NCI-H1930 (cell line): Measurements from ENCODE around the gene PLCB1.
"Not testable (repeated sequence)": the region's sequence is repeated elsewhere in the genome, so short reads cannot be mapped to it uniquely, and the experiment has no call there.

ENCODE experiments used
- DNase-seq, 2 experiments: peaks; one replicate each; lab custom pipeline; 2025; lab: John Stamatoyannopoulos, UW

PLCB1 gene

GRCh38 chr20:8443464-8444072, 311.5 kb downstream of the PLCB1 start:
- no peak for DNase-seq

GRCh38 chr20:8447262-8448120, 315.4 kb downstream of the PLCB1 start:
- DNase-seq = no peak

- DNase-seq = no peak
Observed at GRCh38 chr20:8449123-8449522, 317.1 kb downstream of the PLCB1 start.

GRCh38 chr20:8454137-8454712, 322.2 kb downstream of the PLCB1 start:
- DNase-seq = no peak

GRCh38 chr20:8456765-8457164, 324.7 kb downstream of the PLCB1 start:
- no peak for DNase-seq

- no peak for DNase-seq
Observed at GRCh38 chr20:8457978-8458377, 325.9 kb downstream of the PLCB1 start.

GRCh38 chr20:8461186-8461585, 329.1 kb downstream of the PLCB1 start:
- DNase-seq = no peak

- DNase-seq = no peak
Observed at GRCh38 chr20:8464368-8464767, 332.3 kb downstream of the PLCB1 start.

GRCh38 chr20:8466781-8467180, 334.7 kb downstream of the PLCB1 start:
- DNase-seq = not testable (repeated sequence)

- DNase-seq = no peak
Observed at GRCh38 chr20:8470156-8470555, 338.1 kb downstream of the PLCB1 start.

- DNase-seq = no peak
Observed at GRCh38 chr20:8471465-8471864, 339.4 kb downstream of the PLCB1 start.

GRCh38 chr20:8473459-8473858, 341.4 kb downstream of the PLCB1 start:
- no peak for DNase-seq

GRCh38 chr20:8474027-8474668, 342.1 kb downstream of the PLCB1 start:
- no peak for DNase-seq

- DNase-seq = no peak
Observed at GRCh38 chr20:8476021-8476420, 344.0 kb downstream of the PLCB1 start.

GRCh38 chr20:8480597-8480996, 348.5 kb downstream of the PLCB1 start:
- DNase-seq = no peak

GRCh38 chr20:8487696-8488095, 355.6 kb downstream of the PLCB1 start:
- no peak for DNase-seq

GRCh38 chr20:8489094-8489883, 357.2 kb downstream of the PLCB1 start:
- DNase-seq = no peak

- DNase-seq = no peak
Observed at GRCh38 chr20:8490076-8490830, 358.2 kb downstream of the PLCB1 start.

GRCh38 chr20:8492173-8492572, 360.1 kb downstream of the PLCB1 start:
- DNase-seq = peak; percentile 56 to 76

- no peak for DNase-seq
Observed at GRCh38 chr20:8498571-8498970, 366.5 kb downstream of the PLCB1 start.

GRCh38 chr20:8504030-8504429, 372.0 kb downstream of the PLCB1 start:
- DNase-seq = no peak
